HUES6 (cell line): Measurements from ENCODE around the gene ERI3.

Experiments
- H3K27ac ChIP-seq: 2 replicates; pipeline ENCODE4 v1.7.0; 2013; ENCODE audit warnings: low read depth, mild to moderate bottlenecking, low read length, inconsistent platforms
- H3K27me3 ChIP-seq: 2 replicates; pipeline ENCODE4 v1.6.1; 2013; ENCODE audit warnings: low read length; ENCODE audit not compliant: control insufficient read depth, insufficient read depth
- H3K36me3 ChIP-seq: 2 replicates; pipeline ENCODE4 v1.6.1; 2013; ENCODE audit warnings: low read length; ENCODE audit not compliant: control insufficient read depth, insufficient read depth
- H3K4me1 ChIP-seq: 2 replicates; pipeline ENCODE4 v1.6.1; 2013; ENCODE audit warnings: low read length; ENCODE audit not compliant: control insufficient read depth, insufficient read depth
- H3K4me3 ChIP-seq: 2 replicates; pipeline ENCODE4 v1.5.1; 2013; ENCODE audit warnings: low read depth, low read length
- H3K9ac ChIP-seq: one replicate; pipeline ENCODE4 v1.6.1; 2013; ENCODE audit warnings: mild to moderate bottlenecking, low read length
- H3K9me3 ChIP-seq: 2 replicates; pipeline ENCODE4 v1.6.1; 2013; ENCODE audit warnings: low read depth, low read length; ENCODE audit not compliant: control insufficient read depth, insufficient read depth

ERI3 gene

GRCh38 chr1:44259090-44259489 lies 96.0 kb downstream of the ERI3 start:
- H3K9me3 ChIP-seq = no peaks in the 10 kb centered on the region
- H3K27me3 ChIP-seq = no peaks in the 10 kb centered on the region
- H3K4me1 ChIP-seq = peaks cover 32% of the 10 kb centered on the region
- no peak overlapping the region for H3K9ac ChIP-seq
- H3K27ac ChIP-seq = no peak overlapping the region
- no peaks in the 10 kb centered on the region for H3K36me3 ChIP-seq
- no peak overlapping the region for H3K4me3 ChIP-seq

- Histone ChIP-seq H3K4me1 (peaks cover 26% of the 10 kb centered on the region), H3K36me3 (no peaks in the 10 kb centered on the region), H3K27me3 (no peaks in the 10 kb centered on the region), H3K27ac (no peak overlapping the region), H3K9ac (no peak overlapping the region), H3K4me3 (no peak overlapping the region), H3K9me3 (no peaks in the 10 kb centered on the region)
Measured at GRCh38 chr1:44256762-44257554, 98.1 kb downstream of the ERI3 start.

DNA sequence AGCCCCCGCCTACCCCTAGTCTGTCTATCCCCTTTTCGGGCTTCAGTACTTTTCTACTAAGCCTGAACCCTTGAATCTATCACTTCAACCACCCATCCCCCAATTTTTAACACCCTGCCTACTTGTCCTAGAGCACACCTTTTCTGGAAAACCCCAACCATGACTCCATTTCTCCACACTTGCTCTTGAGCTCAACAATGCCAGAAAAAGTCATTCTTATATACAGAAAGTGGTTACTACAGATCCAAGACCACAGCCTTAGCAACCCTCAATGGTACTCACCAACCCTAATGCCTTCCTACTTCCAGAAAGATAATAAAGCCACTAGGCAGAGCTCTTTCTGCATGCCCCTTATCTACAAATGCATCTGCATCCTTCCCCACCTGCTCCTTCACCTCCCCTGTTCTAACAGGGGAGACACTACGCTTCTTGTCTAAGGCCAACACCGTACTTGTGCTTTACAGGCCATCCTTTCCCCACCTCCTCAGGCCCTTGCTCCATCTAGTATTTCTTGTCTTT lies 100.6 kb downstream of the ERI3 start:
- H3K27ac ChIP-seq = no peak overlapping the region
- no peaks in the 10 kb centered on the region for H3K36me3 ChIP-seq
- peaks cover 13% of the 10 kb centered on the region; the same call in 1 of the 2 replicates for H3K4me1 ChIP-seq
- H3K27me3 ChIP-seq = no peaks in the 10 kb centered on the region
- H3K9ac ChIP-seq = no peak overlapping the region
- H3K9me3 ChIP-seq = no peaks in the 10 kb centered on the region
- no peak overlapping the region for H3K4me3 ChIP-seq

- Histone ChIP-seq H3K4me3 (no peak overlapping the region), H3K27me3 (no peaks in the 10 kb centered on the region), H3K4me1 (peaks cover 8% of the 10 kb centered on the region; the same call in 1 of the 2 replicates), H3K36me3 (peaks cover 2% of the 10 kb centered on the region; the same call in 1 of the 2 replicates), H3K9ac (no peak overlapping the region), H3K9me3 (no peaks in the 10 kb centered on the region), H3K27ac (no peak overlapping the region)
Measured at GRCh38 chr1:44251989-44252671, 102.9 kb downstream of the ERI3 start.

- no peak overlapping the region for H3K27ac ChIP-seq
Measured at GRCh38 chr1:44251486-44251885, 103.6 kb downstream of the ERI3 start.

GRCh38 chr1:44250068-44250781 lies 104.8 kb downstream of the ERI3 start:
- H3K9ac ChIP-seq = no peak overlapping the region
- H3K4me1 ChIP-seq = peaks cover 7% of the 10 kb centered on the region; the same call in 1 of the 2 replicates
- H3K27ac ChIP-seq = no peak overlapping the region
- H3K9me3 ChIP-seq = no peaks in the 10 kb centered on the region
- H3K4me3 ChIP-seq = no peak overlapping the region
- H3K27me3 ChIP-seq = no peaks in the 10 kb centered on the region
- H3K36me3 ChIP-seq = peaks cover 2% of the 10 kb centered on the region; the same call in 1 of the 2 replicates

More at GRCh38 chr1:44251486-44251885, 103.6 kb downstream of the ERI3 start:
- no peak overlapping the region for H3K9ac ChIP-seq
- peaks cover 2% of the 10 kb centered on the region; the same call in 1 of the 2 replicates for H3K36me3 ChIP-seq
- peaks cover 8% of the 10 kb centered on the region; the same call in 1 of the 2 replicates for H3K4me1 ChIP-seq
- H3K4me3 ChIP-seq = no peak overlapping the region
- H3K9me3 ChIP-seq = no peaks in the 10 kb centered on the region
- H3K27me3 ChIP-seq = no peaks in the 10 kb centered on the region

GRCh38 chr1:44249543-44249942 lies 105.5 kb downstream of the ERI3 start:
- H3K9me3 ChIP-seq = no peaks in the 10 kb centered on the region
- peaks cover 3% of the 10 kb centered on the region; the same call in 1 of the 2 replicates for H3K4me1 ChIP-seq
- H3K27ac ChIP-seq = no peak overlapping the region
- peaks cover 2% of the 10 kb centered on the region; the same call in 1 of the 2 replicates for H3K36me3 ChIP-seq
- no peaks in the 10 kb centered on the region for H3K27me3 ChIP-seq
- no peak overlapping the region for H3K9ac ChIP-seq
- H3K4me3 ChIP-seq = no peak overlapping the region

GRCh38 chr1:44246806-44247205 lies 108.3 kb downstream of the ERI3 start:
- no peak overlapping the region for H3K9ac ChIP-seq
- peaks cover 10% of the 10 kb centered on the region; the same call in 1 of the 2 replicates for H3K4me1 ChIP-seq
- H3K27ac ChIP-seq = no peak overlapping the region
- no peak overlapping the region for H3K4me3 ChIP-seq
- H3K9me3 ChIP-seq = no peaks in the 10 kb centered on the region
- H3K36me3 ChIP-seq = peaks cover 2% of the 10 kb centered on the region; the same call in 1 of the 2 replicates
- no peaks in the 10 kb centered on the region for H3K27me3 ChIP-seq

GRCh38 chr1:44244986-44245385 lies 110.1 kb downstream of the ERI3 start:
- Histone ChIP-seq H3K27ac (no peak overlapping the region), H3K9me3 (no peaks in the 10 kb centered on the region), H3K4me1 (peaks cover 25% of the 10 kb centered on the region), H3K27me3 (no peaks in the 10 kb centered on the region), H3K4me3 (no peak overlapping the region), H3K9ac (no peak overlapping the region), H3K36me3 (peaks cover 6% of the 10 kb centered on the region; the same call in 1 of the 2 replicates)

- H3K27ac ChIP-seq = no peak overlapping the region
- no peaks in the 10 kb centered on the region for H3K27me3 ChIP-seq
- no peak overlapping the region for H3K9ac ChIP-seq
- H3K4me3 ChIP-seq = no peak overlapping the region
- H3K36me3 ChIP-seq = peaks cover 6% of the 10 kb centered on the region; the same call in 1 of the 2 replicates
- no peaks in the 10 kb centered on the region for H3K9me3 ChIP-seq
- H3K4me1 ChIP-seq = peaks cover 34% of the 10 kb centered on the region
Measured at GRCh38 chr1:44243782-44244495, 111.1 kb downstream of the ERI3 start.
